DMS153 treated with DMSO at 0.1 percent for 48 hours (cell line): ENCODE measurements around the gene TSHZ3.

Experiments used
- DNase-seq: peaks from one replicate; lab custom pipeline; 2025; ENCODE audit not compliant: unreplicated experiment; lab: John Stamatoyannopoulos, UW

TSHZ3 gene

DNA sequence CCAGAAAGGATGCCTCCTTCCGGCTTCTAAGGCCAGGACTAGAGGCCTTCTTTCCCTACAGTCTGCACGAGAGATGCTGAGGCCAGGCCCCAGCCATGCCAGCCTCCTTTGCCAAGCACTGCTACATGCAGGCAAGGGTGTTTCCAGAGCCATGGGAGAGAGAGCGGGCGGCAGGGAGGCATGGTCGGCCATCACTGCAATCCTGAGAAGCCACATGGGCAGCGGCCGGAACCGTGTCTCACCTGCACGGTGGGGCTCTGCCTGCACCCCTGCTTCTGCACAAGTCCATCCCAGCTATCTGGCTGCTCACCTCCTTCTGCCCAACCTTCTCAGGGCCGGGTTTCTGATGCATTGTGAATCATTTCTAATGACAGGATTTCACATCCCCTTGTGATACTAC lies 35.1 kb downstream of the TSHZ3 start:
- no peak for DNase-seq

- DNase-seq, result no peak
These were observed 35.8 kb downstream of the TSHZ3 start for GRCh38 chr19:31313291-31314030.

GRCh38 chr19:31312677-31313244 lies 36.5 kb downstream of the TSHZ3 start:
- DNase-seq, result no peak

DNA sequence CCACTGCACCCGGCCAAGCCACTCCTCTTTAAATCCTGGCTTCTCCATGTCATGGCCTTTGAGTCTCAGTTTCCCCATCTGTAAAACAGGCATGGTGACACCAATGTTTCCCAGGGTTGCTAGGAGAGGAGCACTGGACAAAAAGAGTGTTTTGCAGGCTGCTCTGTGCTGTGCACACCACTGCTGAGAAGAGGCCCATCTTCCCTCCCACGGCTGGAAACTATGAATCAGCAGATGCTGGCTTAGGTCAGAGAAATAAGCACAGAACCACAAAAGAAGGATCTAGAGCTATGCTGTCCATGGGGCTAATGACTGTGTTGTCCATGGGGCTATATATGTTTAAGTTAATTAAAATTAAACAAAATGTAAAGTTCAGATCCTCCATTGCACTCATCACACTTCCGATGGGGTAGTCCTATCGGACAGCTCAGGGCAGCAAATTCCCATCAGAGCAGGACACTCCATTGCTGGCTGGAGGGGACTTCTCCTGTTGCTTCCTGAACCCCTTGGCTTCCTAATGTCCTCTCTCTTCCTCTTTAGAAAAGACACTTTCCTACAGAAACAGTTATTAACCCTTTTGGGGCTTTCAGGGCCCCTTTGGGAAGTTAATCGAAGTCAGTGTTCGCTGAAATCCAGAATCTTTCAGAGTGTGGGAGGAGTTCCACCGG lies 37.1 kb downstream of the TSHZ3 start:
- DNase-seq, result no peak

GRCh38 chr19:31310432-31311133 lies 38.7 kb downstream of the TSHZ3 start:
- DNase-seq, result no peak

DNA sequence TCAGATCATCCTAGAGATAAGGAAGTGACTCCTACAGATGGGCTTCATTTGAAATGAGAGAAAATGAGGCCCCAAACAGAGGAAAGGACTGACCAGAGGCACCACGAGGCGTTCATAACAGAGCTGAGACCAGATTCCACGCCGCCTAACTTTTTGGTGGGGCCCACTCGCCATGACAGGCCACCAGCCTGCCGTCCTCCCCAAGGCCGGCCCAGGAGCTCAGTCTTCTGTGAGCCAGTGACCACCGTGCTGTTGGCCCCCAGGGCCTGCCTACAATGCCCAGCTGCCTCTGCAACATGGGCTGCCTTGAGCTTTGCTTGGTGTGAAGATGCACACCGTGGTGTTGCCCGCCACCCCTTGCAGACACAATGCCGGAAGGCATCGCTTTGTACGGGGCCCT lies 40.5 kb downstream of the TSHZ3 start:
- no peak for DNase-seq

- no peak for DNase-seq
These were observed 42.1 kb downstream of the TSHZ3 start for GRCh38 chr19:31307071-31307669.

- DNase-seq, result no peak
These were observed 43.1 kb downstream of the TSHZ3 start for GRCh38 chr19:31306006-31306753.

GRCh38 chr19:31304831-31305312 lies 44.4 kb downstream of the TSHZ3 start:
- no peak for DNase-seq

GRCh38 chr19:31303262-31303815 lies 45.9 kb downstream of the TSHZ3 start:
- DNase-seq, result no peak

DNA sequence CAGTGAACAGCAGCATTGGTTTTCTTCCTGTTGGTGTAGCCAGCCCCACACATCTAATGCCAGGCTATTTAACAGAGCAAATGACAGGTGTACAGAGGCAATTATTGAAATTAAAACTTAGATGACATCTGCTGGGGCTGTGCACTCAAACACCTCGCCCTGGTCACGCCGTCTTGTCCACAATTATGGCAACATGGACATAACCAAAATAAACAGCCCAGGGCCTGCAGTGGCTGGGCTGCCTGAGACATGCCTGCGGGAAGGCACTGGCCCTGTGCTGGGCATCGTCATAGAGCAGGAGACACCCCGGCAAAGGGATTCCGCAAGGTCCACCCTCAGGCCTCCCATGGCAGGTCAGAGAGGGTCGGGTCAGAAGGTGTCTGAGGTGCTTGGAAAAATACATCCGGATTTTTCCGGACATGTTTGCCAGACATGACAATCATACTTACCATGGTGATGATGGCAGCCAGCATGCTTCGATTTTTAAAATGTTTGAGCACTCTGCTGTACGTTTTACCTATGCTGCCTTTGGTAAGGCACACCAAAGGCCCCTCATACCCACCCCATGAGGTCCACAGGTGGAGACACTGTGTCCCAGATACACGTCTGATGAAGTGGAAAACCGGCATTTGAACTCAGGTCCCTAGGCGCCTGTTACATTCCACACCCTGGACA lies 47.8 kb downstream of the TSHZ3 start:
- no peak for DNase-seq

DNA sequence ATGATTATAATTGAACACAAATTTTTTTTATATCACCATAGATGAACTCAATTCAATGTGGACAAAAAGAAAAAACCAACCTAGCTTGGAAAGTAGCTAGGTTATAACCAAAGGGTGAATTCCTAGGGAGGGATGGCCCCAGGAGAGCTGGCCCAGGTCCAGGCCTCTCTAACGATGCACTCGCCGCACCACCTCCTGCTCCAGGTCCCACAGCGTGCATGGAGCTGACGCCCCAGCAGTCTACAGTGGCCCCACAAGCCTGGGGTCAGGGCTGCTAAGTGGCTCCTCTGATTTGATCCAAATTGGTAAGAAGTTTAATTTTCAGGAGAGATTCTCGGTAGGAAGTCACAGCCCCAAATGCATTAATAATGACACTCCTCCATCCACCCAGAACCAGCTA lies 48.8 kb downstream of the TSHZ3 start:
- DNase-seq, result no peak

DNA sequence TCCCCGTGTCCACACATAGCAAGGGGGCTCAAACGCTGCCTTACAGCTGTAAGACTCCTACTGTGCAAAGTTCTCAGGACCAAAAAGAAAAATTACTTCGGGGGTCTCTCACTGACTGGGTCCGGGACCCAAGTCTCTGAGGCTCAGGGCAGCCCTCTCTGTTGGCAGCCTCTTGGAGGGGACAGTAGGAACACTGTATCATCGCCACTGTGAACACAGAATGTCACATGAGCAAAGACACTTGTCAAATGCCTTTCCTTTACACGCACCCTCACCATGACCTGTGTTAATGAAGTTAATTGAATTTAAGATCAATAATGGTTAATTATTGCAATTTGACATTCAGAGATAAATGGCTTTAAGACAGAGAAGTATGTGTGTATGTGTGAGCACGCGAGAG lies 49.6 kb downstream of the TSHZ3 start:
- DNase-seq, result no peak

- no peak for DNase-seq
These were observed 51.2 kb downstream of the TSHZ3 start for GRCh38 chr19:31297991-31298390.

- DNase-seq, result no peak
These were observed 52.4 kb downstream of the TSHZ3 start for GRCh38 chr19:31296741-31297390.

DNA sequence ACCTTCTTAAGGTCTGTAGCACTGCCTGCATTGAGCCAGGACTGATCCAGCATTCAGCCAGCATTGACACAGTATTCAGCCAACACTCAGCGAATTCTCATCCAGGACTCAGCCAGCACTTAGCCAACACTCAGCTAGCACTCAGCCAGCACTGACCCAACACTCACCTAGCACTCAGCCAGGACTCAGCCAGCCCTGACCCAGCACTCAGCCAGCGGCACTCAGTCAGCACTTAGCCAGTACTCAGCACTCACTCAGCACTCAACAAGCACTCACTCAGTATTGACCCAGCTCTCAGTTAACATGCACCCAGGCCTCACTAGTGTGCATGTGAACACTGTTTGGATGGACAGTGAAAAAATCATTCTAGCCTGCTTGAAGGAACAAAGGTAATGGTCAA lies 55.0 kb downstream of the TSHZ3 start:
- DNase-seq, result no peak

GRCh38 chr19:31292639-31293185 lies 56.5 kb downstream of the TSHZ3 start:
- DNase-seq, result no peak

DNA sequence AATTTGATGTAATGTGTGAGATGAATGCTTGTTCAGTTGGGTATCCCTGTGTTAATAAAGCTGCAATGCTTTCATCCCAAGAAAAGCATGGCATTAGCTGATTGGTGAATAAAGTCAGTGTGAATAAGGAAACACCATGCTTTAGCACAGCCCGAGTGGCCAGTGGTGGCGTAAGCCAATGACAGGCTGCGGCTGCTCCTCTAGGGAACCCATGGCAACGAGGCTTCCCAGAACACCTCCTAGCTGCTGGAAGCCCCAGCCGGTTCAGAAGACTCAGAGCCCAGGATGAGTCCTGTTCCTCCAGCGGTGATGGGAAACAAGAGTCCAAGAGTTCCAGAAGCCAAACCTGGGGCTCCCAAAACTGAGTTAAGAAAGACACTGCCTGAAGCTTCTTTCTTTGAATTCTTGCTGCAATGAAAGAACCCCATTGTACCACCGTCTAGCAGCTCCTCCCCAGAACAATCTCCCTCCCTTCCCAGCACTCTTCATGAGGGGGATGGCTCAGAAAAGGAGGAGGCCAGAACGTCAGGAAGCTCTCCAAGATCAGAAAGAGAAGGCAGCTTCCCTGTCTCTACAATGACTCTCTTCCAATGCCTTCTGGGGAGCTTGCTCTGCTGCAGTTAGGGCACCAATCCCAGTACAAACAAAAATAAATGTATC lies 58.2 kb downstream of the TSHZ3 start:
- no peak for DNase-seq
